GM15510 (cell line): ENCODE results near the gene MAP2.

Experiments used
- POLR2A ChIP-seq: IDR thresholded peaks from 3 replicates; pipeline ENCODE4 v1.6.1; 2011; ENCODE audit warnings: borderline replicate concordance; ENCODE audit not compliant: insufficient read length; ENCODE audit errors: extremely low read depth

MAP2 gene

DNA sequence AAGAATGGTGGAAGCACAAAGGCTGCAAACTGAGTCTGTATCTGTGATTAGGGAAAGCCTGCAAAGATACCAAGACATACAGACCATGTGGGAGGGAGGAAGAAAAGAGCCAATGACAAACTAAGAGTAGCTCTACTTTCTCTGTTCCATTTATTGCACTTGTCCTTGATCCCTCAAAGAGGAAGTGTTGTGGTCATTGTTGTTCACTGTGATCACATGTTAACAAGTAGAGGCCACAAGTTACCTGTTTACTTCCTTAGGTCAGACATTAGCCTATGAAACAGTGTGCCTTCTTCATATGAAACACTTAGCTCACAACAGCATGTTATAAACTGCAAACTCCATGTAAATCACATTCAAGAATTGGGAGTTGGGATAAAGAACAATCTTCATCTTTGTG is 32.6 kb downstream of the MAP2 start:
- TF ChIP-seq POLR2A: no peak

DNA sequence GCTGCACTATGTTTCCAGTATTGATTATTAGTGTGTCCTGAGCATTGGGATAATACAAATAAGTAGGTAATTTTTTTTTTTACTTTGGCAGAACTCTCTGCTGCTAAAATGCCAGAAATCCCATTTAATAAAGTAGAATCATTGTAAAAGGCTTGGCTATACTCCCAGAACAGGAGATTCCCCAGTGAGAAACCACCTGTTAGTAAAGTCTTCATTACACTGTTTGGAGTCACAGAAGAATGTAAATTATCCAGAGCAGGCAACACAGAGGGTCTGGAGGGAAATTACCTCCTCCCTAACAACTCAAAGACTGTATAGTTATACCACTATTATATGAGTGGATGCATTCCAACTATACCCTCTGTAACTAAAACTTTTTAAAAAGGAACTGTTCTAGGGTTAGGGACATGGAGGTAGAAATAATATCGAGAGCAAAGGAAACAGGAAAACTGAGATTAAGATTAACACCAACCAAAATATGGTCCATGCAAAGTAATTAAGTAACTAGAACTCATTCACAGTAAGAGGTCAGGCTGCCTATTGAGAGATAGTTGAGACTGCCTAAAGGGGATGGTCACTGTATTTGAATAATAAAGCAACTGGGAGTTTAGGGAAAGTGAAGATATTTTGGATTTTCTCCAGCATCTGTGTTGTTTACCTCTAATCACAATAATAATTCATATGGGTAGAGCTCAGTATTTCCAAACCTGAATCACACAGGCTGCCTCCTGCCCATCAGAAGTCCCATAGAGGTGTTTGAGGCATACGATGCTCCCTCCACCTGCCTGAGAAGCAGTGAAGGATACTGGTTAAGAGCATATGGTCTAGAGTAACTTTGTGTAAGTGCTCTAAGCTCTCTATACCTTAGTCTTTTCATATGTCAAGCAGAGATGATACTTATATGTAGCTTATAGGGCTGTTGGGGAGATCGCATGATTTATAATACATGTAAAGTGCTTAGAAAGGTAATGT is 34.4 kb downstream of the MAP2 start:
- no peak for TF ChIP-seq POLR2A

DNA sequence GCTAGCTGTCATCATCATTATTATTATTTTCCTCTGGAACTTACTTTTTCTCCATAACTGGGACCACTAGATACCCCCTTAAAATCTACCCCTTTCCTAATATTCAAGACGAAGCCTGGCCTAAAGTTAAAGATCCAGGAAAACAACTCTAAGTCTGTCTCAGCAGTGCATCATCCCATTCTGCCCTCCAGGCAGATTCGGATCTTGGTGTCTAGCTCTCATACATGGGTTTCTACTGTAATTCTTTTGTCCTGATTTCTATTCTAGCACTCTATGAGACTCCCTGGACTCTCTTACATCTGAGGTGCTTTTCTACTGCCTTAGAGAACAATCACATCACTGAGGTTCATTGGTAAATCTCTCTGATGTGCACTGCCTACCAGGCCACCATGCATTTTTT is 35.5 kb downstream of the MAP2 start:
- no peak for TF ChIP-seq POLR2A

DNA sequence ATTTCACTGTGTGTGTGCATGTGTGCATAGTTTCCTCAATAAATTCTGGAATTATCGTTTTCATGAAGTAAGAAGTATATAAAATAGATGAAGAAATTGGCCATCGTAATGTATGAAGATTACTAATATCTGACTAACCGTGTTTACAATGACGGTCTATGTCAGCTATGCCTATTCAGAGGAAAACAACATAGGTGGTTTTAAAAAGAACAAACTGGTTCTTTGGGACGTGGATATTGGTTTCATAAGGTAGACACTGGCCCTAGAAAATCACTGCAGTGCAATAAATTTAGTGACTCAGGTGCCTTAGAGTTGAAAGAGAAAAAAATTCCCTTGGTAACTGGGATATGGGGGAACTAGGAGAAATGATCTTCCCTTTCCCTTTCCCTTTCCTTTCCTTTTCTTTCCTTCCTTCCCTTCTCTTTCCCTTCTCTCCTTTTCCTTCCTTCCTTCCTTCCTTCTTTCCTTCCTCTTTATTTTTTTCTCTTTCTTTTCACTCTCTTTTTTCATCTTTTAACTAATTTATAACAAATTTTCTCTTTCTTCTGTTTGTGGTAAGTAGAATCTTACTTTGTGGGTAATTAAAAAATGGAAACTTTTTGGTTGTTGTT is 36.4 kb downstream of the MAP2 start:
- TF ChIP-seq POLR2A: no peak

DNA sequence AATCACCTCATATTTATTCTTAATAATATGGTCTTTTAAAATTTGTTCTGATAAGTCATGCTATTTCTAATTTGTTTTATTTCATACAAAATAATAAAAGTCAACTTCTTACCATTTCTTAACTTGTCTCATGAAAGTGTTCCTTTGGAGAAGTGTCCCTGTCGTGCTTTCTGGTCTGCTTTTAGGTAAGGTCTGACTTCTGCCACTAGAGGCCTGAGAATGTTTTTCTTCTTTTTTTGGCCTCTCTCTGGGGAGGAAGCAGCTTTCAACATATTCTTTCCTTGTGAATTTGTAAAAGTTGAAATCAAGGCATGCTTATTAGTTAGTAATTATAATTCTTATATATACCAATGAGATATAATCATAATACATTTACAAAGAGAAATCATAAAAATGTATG is 39.4 kb downstream of the MAP2 start:
- TF ChIP-seq POLR2A: no peak

DNA sequence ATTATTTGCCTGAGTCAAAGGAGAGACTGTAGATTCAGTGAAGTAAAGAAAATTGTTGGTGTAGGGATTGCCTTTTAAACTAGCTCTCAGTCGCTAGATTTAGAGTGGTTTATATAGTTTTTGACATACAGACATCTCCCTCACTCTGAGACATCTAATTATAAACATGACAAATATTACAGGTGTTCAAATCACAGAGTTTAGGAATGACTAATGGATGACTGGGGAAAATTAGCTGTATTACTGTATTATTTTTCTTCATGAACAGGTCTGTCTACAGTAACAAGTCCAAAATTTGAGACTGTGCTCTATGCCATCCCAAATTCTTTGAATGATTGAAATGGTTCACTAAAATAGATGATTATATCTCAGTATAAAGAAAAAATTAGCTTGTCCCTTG is 40.0 kb downstream of the MAP2 start:
- no peak for TF ChIP-seq POLR2A

DNA sequence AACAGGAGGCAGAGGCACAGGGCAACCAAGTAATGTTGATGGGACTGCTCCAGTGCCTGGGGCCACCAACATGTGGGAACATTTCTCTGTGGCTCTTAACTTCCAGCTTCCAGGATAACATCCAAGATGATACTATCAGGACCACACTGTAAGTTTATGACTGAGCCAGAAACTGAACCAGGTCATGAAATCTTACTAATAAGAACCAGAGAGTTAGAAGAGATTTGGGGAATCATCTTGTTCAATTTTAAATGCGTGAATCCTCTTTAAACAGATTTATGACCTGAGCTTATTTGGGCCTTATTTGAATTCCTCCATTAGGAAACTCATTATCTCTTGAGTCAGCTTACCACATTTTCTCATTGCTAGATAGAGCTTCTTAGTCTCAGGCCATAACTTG is 45.0 kb downstream of the MAP2 start:
- TF ChIP-seq POLR2A: no peak

DNA sequence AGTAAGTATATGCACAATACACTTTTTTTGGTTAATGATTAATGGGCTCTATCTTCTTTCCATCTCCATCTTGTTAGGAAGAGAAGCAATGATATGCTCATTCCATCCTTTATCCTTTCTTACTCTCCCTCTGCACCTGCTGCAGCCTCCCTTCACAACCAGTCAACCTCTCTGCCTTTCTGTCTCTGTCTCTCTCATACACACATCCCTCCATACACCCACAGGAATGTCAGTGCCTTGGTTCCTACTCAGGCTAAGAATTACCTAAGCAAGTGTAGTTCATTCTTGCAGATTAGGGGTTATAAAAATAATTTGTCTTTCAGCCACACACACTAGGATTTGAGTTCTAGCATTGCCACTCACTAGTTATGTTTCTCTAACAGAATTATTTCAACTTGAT is 45.6 kb downstream of the MAP2 start:
- TF ChIP-seq POLR2A: no peak

DNA sequence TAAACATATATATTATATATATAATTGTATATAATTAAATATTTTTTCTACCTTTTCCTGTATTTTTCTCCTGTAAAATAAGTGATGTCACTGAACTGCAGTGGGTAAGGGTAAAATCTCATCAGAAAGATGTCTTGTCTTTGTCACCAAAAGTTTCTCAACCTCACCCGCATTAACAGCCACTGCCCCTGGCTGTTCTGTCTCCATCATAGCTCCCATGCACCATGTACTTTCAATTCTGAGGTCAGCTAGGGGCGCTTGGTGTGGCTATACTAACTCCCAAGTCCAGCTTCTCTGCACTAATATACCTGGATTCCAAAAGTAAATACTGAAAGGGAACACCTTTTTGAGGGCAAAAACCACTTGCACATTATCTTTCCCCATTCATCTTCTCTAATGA is 46.6 kb downstream of the MAP2 start:
- TF ChIP-seq POLR2A: no peak

DNA sequence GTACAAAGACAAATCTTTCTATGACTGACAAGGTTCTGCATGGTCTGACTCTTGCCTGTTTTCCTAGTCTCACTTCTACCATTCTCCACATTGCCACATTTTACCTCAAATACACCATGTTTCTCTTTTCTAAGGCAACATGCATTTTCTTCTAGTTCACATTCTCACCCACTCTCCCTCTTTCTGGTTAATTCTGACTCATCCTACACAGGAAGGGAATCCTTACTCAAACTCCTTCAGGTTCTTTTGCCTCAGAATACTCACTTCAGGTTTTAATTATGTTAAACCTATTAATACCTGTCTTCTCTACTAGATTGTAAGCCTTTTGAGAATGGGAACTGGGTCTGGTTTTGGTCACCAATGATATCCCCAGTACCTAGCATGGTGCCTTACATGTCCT is 47.2 kb downstream of the MAP2 start:
- no peak for TF ChIP-seq POLR2A

DNA sequence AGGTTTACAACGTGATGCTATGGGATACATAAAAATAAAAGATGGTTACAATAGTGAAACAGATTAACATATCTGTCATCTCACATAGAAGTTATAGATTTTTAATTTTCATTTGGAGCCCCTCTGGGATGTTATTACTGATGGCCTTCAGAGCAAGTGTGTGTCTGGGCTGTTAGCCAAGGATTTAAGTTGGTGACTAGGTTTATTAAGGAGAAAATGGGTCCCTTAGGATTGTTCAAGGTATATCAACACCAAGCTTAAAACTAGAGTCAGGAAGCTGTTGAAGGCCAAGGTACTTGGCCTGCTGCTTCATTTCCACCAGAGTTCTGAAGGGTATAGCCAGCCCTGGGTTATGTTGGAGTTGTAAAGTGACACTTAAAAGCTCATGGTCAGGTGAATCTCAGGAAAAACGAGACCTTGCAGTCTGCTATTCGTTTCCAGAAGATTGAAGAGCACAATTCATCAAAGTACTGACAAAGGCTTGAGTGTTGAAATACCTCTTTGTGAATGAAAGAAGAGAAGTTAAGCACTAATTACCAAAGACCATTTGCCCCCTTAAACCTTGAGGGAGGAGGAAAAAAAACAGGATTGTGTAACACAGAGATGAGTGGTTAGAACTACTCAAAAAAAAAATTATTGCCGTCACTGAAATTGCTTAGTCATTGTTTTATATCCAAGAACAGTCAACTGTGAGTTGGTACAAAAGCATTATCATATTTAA is 48.4 kb downstream of the MAP2 start:
- no peak for TF ChIP-seq POLR2A

DNA sequence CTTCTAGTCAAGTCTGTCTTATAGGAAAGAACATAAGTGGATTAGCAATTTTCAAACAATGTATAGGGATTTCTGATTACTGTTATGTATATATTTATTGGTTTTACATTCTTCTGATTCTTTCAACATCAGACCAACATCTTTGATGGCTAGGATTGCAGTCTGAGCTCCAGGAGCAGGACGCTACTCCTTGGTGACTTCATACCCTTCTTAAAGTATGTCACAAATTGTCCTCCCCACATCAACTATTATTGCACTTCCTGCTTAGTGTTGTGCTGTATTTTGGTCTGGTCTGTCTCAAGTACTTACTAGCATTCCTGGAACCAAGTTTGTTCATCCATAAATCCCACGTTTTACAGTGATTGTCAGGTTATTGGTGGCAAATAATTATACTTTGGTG is 49.0 kb downstream of the MAP2 start:
- TF ChIP-seq POLR2A: no peak

DNA sequence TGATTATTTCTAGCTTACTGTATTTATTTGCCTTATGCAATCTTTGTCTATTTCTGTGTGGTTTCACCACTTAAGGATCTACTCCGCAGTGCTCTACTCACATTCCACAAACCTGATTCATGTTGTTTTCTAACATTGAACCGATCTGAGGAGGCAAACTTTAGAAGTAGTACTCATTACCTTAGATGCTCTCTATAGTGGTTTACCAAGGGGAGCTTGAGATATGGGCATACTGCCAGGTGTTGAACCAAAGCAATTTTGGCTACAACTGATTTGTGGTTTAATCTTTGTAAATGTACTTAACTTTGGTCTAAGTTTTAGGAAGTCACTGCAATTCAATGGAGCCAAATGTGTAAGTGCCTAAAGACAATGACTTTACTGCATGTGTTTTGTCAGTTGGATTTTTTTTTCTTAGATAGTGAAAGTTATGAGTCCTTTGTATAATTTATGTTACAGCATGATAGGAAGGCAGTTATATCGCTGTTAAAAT is 50.1 kb downstream of the MAP2 start:
- TF ChIP-seq POLR2A: no peak

DNA sequence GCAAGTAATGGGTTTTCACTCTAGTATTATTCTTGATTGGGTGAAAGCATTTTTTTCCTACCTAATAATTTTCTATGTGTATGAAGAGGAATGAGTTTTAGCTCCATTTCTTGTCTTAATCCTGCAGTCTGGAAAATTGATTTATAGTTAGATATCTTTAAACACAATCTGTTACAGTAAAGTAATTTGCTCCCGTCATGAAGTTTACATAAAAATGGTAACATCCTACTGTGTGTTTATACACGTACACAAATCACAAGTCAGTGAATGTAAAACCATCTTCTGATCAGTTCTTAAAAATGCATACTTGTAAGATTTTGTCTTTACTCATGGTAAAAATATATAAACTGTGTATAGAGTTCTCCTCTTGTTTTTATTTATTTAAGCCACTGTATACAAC is 51.1 kb downstream of the MAP2 start:
- TF ChIP-seq POLR2A: no peak

DNA sequence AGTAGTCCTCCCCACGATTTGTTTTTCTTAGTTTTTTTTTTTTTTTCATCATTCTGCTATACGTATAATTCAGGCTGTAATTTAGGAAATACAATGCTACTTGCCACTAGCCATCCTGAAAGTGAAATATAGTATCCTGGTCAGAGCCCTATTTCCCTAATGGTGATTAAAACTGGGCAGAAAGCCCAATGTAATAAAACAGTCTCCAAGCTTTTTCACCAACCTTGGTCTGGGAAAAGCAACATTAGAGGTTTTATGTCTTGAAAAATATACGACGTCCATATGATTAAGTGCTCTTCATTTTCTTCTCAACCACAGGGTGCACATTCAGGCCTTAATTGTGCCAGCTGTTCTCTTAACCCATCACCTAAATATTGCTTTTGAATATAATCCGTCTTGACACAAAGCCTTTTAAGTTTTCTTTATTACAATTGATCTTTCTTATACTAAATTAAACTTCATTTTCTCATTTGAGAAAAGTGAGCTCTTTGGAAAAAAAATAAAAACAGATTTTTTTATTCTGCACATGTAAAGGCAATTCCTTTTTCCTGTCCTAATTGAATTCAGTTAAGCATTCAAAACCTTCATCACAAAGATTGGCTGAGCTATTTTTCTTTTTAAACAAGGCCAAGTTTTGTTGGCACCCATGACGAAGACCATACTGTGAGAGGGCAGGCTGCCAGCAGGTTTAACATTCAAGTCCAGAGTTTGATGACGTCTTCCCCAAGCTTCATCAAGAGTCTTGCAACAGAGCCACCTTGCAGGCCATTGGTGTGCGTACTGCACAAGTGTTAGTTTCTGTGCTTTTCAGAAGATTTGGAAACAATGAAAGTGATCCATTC is 52.7 kb downstream of the MAP2 start:
- TF ChIP-seq POLR2A: no peak

DNA sequence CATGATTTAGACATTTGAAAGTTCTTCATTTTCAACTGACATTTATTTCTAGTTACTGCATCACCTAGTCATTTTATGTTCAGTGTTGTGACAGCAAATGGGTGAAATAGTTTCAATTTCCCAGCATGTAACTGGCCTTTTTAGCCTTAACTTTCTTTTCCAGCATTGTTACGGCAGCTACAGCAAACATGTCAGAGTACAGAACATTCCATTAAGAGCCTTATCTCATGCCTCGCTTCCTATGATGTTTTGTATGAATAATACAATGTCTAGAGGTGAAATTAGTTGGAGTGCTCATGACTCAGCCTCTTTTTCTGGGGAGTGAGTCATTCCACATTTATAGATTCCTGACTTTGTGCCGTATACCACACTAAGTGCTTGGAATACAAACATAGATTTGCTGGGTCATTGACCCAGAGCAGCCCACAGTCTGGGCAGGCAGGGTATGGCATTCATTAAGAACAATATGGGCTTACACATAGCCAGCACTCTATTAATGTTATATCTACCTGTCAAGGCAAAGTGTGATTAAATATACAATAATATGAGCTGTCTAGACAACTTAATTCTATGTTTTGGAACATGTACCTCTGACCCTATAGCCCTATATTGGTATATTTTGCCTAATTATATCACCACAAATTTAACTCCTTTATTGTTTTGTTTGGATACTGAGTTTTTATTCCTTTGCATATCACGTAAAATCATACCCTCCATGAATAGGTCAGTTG is 72.2 kb downstream of the MAP2 start:
- no peak for TF ChIP-seq POLR2A
